HG02884 (cell line): Measurements from ENCODE around the gene KLHL42.

Experiments
- ATAC-seq: cut with Tn5 transposase; IDR thresholded peaks from one replicate; pipeline ENCODE4 v1.9.1; 2021; ENCODE audit warnings: mild to moderate bottlenecking, moderate library complexity; ENCODE audit not compliant: unreplicated experiment

KLHL42 gene

DNA sequence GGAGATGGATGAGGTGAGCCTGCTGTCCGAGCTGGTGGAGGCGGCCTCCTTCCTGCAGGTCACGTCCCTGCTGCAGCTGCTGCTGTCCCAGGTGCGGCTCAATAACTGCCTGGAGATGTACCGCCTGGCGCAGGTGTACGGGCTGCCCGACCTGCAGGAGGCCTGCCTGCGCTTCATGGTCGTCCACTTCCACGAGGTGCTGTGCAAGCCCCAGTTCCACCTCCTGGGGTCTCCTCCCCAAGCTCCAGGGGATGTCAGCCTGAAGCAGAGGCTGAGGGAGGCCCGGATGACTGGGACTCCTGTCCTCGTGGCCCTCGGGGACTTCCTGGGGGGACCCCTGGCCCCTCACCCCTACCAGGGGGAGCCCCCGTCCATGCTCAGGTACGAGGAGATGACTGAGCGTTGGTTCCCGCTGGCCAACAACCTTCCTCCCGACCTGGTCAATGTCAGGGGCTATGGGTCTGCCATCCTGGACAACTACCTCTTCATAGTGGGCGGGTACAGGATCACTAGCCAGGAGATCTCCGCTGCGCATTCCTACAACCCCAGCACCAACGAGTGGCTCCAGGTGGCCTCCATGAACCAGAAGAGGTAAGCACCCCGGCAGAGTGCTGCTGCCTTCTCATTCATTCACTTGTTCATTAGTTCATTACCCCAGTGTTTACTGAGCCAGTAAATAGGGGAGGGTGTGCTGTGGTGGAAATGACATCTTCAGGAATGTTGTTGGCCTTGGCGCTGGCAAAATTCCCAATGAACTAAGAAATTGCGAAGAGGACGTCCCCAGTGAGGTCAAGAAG is 777 bp downstream of the KLHL42 start:
- ATAC-seq, result peak; percentile 36

DNA sequence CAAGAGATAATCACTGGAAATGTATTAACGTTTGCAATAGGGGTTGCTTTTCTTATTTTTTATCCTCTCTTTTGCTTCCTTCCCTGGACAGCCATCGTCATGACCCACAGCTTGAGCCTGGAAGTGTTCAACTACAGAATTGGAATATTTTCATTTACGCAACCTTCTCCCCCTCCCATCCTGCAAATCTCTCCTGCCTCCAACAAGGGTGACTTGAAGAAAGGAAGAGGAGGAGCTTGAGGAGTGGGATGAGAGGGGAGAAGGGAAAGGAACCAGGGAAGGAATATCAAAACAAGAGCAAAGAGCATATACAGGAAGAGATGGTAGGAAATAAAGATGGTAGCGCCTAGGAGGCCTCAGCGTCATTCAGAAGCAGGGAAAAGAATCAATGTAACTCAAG is 1.6 kb downstream of the KLHL42 start:
- no peak for ATAC-seq

DNA sequence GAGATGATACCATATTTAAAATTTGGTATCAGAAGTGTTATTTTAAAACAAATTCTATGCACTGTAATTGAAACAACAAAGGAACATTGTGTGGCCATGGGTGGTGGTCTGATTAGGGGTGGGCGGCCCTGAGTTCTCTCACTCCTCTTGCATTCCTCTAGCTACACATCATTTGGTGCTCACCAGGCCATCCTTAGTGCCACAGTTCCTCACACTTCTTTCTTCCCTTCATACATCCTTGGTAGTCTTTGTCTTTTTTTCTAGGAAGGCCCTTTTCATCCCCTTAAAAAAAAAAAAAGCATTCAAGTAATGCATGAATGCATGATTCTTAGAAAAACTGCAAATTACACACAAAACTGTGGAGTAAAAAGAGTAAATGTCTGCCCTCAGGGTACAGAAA is 2.4 kb downstream of the KLHL42 start:
- ATAC-seq, result no peak

DNA sequence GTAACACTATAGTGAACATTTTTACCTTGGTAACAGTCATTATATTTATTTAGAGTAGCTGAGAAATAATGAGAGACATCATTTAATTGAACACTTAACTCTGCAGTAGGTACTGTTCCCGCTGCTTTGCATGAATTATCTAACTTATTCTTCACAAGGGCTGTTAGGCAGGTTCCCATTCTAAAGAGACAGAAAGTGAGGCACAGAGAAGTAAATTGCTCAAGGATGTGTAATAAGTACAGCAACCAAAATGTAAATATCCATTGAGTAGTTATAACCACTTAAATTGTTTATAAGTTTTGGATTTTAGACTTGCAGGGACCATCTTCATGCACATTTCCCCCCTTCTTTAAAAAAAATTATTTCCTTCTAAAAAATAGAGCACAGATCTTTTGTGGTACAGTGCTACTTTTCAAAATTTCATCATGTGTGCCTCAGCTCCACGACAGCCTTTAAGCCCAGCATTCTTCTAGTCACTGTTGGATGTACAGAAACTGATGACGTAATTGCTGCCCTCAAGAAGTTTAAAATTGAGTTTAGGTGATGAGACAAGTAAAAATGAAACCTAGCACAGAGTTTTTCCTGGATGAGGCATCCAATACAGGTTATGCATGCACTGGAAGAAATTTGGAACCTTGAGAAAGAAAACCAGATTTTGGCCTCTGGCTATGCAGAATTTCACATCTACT is 6.0 kb downstream of the KLHL42 start:
- no peak for ATAC-seq

DNA sequence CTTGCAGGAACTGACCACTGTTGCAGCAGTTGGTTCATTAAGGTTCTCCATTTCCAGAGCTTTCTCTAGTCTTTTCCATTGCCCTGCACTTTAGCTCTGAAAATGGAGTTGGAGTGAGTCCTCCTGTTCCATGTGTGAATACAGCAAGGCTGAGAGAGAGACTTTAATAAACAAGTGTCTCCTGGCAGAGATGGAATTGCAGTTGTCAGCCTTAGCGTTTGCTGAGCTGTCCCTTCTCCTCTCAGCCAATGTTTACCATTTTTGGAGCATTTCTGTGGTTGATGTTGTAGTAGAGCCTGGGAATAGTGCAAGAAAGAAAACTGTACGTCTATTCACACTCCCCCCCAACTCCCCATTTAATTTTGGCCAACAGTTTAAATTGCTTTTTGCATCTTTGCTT is 7.5 kb downstream of the KLHL42 start:
- no peak for ATAC-seq

DNA sequence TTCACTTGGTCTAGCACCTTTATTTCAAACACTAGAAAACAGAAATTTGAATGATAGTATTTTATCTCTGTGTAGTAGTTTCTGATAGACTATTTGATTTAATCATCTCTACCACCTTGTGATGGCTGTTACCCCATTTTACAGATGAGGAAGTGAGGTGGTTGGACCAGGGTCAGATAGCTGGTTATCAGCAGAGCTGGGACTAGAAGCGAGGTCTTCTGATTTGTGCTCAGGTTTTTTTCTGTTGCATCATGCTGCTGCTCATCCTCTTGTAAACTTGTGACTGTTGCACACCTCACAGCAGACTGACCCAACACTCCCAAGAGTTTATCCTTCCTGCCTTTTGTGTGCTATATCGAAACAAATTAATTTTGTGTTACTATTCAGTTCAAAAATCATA is 10.1 kb downstream of the KLHL42 start:
- no peak for ATAC-seq

DNA sequence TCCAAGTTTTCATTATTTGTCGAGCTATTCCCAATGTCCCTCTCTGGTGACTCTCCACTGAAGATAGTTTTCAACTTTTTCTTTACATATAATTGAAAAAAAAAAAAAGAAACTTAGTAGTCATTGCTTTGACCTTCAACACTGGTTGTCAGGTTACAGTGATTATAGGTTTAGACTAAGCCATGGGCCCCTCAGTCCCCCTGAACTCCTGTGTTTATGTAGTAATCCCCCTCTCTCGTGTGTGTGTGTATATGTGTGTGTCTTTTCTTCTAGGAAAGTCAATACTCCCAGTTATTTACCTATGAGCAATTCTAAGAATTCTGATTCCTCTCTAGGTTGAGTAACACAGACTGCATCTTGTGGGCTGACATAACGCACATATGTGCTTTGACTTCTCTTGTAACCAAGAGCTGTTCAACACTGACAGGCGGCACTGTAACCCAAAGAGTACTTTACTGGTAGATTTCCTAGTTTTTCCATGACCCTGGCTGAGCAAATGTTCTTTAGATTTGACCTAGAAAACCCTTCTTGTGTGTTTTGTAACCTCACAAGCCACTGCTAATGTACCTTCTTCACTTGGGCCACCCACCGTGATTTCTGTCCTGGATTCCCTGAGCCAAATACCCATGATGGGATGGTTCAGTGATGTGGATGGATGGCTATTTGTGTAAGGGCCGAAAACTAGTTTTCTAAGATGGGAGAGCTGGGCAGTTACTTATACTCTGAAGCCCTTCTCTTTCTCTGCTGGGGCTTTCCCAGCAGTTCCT is 15.0 kb downstream of the KLHL42 start:
- ATAC-seq, result no peak

DNA sequence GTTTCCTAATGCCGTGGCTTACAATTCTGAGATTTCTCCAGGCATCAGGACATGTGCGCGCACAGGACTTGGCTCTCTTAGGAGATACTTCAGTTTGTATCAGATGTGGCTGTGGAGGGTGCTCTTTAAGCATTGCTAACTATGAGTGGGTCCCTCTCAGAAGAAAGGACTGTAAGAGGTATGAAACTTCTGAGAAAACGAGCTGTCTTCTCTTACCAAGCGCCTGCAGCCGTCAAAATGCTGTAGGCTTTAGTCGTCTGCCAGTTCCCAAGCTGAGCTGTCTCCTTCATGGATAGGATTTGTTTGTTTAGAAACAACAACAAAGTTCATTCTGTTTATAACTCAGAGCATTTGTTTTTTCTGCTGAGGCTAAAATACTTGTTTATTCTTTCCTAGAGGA is 16.1 kb downstream of the KLHL42 start:
- ATAC-seq, result no peak

DNA sequence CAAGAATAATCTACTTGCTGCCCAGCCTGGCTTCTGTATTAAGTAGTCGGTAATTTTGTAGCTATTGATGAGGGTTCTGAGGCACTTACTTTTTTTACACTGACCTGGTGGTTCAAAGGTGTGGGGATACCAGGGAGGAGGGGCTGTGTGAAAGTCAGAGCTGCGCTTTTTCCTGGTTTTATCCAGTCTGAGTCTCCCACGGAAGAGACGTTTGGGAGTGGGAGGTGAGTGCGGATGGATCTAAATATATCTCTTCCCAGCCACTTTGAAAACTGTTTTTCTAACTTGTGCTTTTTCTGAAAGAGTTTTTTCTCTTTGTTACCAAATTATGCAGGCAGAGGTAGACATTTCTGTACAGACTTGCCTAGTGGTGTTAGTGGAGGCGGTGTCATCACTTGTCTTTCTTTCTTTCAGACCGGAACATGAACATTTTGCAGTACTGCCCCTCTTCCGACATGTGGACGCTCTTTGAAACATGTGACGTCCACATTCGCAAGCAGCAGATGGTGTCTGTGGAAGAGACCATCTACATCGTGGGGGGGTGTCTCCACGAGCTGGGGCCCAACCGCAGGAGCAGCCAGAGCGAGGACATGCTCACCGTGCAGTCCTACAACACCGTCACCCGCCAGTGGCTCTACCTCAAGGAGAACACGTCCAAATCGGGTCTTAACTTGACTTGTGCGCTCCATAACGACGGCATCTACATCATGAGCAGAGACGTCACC is 17.4 kb downstream of the KLHL42 start:
- no peak for ATAC-seq

DNA sequence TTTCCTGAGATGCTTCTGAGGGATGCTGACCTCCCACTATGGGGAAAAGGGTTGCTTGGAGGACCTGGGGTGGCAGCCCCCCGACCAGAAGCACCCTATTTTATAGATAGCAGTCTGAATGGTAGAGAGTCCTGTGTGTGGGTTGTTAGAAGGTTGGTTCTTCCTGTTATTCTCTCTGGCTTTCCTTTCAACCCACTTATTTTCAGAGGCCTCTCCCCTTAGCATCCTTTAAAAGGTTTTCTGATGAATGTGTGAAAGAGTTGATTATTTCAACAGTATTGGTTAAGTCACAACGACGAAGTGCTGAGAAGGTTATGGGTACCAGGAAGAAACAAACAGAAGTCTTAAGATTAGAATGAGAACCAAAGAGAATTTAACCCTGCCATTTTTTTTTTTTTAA is 20.8 kb downstream of the KLHL42 start:
- ATAC-seq, result no peak

DNA sequence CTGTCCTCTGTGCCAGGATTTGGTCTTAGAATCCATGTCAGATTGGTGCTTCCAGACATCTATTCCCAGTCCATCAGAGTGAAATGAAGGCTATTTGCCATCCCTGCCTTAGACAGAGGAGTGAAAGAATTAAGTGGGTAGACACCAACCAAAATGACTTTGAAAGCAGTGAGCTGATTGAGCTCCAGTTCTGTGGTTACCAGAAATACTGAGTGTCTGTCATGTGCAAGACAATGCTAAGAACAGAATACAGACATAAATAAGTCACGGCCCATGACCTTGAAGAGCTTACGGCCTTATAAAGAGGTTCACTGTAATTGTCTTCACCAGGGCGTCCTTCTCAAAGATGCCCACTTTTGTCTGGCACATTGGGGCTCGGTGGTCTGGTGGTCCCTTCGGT is 21.6 kb downstream of the KLHL42 start:
- no peak for ATAC-seq

DNA sequence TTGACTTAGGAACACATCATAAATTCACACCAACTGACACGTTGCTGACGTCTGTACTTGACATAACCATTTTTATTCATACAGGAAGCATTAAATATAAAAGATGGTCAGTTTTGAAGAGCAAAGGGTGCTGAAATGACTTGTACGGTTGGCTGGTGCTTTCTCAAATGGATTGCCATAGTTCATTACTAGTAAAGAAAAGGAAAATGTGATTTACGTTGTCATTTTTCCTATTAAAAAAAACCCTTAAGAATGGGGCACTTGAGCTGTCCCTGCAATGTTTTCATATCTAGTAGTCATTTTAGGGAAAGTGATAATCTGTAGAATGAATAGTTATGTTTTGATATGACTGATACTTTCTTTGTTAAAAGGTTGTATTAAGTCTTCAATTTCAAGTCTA is 22.5 kb downstream of the KLHL42 start:
- no peak for ATAC-seq

DNA sequence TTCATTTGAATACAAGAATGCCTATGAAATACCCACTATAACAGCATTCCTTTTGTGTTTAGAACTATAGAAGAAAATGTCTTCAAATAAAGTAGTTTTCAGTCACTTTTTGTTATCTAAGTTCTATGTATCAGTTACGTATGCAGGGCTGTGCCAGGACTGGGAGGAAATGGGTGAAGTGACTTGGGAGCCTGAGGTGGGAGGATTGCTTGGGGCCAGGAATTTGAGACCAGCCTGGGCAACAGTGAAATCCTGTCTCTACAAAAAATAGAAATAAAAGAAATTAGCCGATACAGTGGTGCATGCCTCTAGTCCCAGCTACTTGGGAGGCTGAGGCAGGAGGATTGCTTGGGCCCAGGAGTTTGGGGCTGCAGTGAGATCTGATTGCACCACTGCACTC is 22.9 kb downstream of the KLHL42 start:
- ATAC-seq, result no peak

DNA sequence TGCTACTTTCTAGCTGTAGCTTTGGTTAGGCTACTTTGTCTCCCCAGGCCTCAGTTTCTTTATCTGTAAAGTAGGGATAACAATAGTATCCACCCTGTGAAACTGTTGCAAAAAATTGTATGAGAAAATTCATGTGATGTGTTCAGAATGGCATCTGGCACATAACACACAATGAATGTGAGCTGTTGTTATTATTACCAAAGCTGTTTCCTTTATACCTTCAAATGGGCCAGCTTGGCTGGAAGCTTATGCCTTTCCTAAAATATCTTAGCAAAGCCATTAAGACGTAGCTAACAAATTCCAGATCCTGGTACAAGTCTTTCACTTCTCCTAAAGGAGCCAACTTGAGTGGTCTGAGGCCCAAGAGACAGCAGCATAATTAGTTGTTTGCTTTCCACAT is 25.2 kb downstream of the KLHL42 start:
- no peak for ATAC-seq

DNA sequence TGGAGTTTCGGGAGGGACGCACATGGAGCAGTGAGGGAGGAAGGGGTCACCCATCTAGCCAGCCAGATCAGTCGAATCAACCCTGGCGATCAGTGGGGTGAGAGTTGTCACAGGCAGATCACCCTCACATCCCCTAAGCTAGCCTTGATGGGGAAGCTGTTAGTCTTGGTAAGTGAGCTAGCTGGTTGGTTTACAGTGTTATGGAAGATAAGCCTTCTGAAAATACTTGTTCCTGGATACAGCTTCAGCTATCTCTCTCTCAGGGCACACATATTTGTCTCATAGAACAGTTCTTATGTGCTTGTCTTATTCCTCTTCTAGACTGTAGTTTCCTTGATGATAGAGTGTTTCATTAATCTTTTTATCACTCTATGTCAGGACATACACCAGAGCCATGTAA is 26.2 kb downstream of the KLHL42 start:
- no peak for ATAC-seq

DNA sequence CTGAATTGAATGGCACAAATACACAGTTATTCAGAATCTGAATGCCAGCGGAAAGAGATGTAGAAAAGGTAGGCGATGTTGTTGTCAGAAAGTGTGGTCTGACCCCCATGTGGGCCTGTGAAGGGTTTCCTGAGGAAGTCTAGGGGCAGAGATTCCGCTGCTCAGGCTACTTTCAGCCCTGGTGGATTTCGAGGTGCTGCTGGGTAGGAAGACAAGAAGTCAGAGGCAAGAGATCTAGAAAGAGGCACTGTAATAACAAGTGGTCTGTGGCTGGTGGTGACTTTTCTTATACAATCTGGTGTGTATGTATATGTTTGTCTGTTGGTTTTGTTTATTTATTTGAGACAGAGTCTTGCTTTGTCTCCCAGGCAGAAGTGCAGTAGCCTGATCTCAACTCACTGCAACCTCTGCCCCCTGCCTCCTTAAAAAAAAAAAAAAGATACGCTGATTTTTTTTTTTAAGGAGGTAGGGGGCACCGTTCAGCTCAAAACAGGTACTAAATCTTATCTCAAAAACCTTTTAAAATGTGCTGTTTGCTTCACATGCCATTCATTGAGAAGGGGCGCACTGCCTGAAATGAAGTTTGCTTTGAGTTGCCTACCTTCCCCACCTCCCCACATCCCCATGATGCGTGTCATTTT is 27.1 kb downstream of the KLHL42 start:
- no peak for ATAC-seq

DNA sequence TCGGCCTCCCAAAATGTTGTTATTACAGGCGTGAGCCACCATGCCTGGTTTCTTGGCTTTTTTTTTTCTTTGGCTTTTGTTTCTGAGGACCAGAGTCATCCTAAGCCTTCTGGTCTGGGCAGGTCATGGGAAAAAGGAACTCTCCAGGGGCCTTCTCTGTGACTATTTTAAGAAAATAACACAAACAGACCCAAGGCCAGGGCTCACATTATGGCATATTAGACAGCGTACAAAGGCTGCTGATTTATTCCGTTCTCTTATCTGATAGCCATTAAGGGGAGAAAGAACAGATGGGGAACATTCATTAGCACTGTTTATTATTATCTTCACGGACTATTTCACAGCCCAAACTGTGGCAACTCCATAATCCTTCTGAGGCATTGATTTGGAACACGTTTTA is 28.8 kb downstream of the KLHL42 start:
- no peak for ATAC-seq

DNA sequence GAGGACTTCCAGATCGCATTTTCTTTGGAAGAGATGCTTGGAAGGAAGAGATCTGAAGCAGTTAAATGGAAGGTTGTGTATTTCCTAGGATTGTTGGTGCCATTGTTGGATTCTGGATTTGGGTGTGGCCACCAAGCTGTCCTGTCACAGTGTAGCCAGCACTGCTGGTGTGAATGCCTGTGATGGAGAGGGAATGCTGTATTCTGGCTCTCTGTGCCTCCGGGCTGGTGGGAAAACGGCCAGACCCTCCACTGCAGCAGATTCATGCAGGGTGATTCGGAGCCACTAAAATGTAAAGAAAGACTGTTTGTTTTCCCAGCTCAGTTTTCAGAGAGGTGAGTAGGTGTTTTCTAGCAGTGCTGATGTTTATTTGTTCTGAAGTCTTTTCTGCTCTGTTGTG is 30.7 kb downstream of the KLHL42 start:
- ATAC-seq, result no peak

DNA sequence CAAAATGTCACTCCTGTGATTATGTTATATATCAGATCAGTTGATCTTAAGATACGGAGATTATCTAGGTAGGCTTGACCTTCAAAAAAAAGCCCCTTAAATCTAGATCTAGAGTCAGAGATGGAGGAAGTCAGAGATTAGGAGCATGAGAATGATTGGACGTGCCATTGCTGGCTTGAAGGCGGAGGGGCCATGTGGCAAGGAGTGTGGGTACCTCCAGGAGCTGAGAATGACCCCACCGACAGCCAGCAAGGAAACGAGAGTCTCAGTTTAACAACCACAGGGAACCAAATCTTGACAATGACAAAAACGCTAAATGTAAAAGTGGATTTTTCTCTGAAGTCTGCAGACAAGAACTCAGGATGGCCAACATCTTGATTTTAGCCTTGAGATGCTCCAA is 32.5 kb downstream of the KLHL42 start:
- ATAC-seq, result no peak

DNA sequence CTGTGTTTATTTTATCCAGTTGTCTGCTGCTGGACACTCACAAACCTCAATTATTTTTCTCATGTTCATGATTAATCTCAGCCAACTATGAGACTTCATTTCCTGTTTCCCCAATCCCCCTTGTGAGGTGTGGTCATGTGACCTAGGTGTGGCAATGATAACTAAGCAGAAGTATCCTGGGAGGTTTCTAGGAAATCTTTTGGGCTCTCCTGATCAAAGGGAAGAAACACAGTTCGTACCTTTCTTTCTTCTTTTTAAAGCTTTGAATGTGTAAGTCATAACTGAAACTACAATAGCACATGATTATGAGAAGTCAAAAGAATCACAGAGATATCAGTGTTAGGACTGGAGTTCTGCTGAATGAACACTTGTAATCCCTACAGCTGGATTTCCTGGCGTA is 34.4 kb downstream of the KLHL42 start:
- no peak for ATAC-seq
